ENCODE measurements around the gene ARFGAP3.
A peak's percentile ranks its signal among the peaks of the same experiment; 100 is the strongest.

ARFGAP3 gene

DNA sequence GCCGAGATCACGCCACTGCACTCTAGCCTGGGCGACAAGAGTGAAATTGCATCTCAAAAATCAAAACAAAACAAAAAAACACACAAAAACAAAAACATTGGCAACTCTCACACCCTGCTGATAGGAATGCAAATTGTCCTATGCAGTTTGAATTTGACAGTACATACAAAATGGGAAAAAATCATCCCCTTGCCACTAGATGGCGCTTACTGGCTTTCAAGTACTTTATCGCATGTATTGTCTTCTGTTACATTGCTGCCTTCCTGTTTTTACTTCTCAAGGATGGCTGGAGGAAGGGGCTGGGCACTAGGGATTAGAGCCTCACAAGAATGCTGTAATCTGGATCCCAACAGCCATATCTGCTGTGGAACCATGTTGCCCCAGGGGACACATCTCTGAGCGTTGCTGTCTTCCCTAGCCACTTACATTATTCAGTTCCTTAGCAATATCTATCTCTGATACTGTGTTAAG is 77.0 kb downstream of the ARFGAP3 start:
- POLR2A ChIA-PET: no interaction called here
- TF ChIP-seq, protein P1, sequence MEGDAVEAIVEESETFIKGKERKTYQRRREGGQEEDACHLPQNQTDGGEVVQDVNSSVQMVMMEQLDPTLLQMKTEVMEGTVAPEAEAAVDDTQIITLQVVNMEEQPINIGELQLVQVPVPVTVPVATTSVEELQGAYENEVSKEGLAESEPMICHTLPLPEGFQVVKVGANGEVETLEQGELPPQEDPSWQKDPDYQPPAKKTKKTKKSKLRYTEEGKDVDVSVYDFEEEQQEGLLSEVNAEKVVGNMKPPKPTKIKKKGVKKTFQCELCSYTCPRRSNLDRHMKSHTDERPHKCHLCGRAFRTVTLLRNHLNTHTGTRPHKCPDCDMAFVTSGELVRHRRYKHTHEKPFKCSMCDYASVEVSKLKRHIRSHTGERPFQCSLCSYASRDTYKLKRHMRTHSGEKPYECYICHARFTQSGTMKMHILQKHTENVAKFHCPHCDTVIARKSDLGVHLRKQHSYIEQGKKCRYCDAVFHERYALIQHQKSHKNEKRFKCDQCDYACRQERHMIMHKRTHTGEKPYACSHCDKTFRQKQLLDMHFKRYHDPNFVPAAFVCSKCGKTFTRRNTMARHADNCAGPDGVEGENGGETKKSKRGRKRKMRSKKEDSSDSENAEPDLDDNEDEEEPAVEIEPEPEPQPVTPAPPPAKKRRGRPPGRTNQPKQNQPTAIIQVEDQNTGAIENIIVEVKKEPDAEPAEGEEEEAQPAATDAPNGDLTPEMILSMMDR (IDR thresholded peaks at IDR 0.05; ENCODE audit: insufficient read depth, low read length, missing control alignments): peak; percentile 78
- CTCF ChIA-PET: interaction anchor here (0.7 to 2.7 kb wide), 29 partner anchors 8 to 363 kb away, joined by 3 to 14 read pairs (median 4); partner anchors contain the start of gene MCAT
- no peak overlapping the region for H3K4me3 ChIP-seq (ENCODE audit: low read depth, low read length)
- peak; percentile 86 for DNase-seq (ENCODE audit: low read depth, low spot score)

- ChIA-PET POLR2A (no interaction called here), CTCF (interaction anchor here (1.5 kb wide), 1 partner anchor 9 kb away, joined by 3 read pairs; no protein-coding TSS in a partner anchor)
- no peak for DNase-seq (ENCODE audit: low read depth, low spot score)
- H3K4me3 ChIP-seq (ENCODE audit: low read depth, low read length): no peak overlapping the region
- TF ChIP-seq, protein P1 (IDR thresholded peaks at IDR 0.05; ENCODE audit: insufficient read depth, low read length, missing control alignments): no peak
Observed at GRCh38 chr22:42777126-42777525, 79.9 kb downstream of the ARFGAP3 start.

- CTCF ChIA-PET: no interaction called here
- TF ChIP-seq, protein P1 (IDR thresholded peaks at IDR 0.05; ENCODE audit: insufficient read depth, low read length, missing control alignments): no peak
- H3K4me3 ChIP-seq (ENCODE audit: low read depth, low read length): no peak overlapping the region
Observed at GRCh38 chr22:42773167-42773566, 83.9 kb downstream of the ARFGAP3 start.

DNA sequence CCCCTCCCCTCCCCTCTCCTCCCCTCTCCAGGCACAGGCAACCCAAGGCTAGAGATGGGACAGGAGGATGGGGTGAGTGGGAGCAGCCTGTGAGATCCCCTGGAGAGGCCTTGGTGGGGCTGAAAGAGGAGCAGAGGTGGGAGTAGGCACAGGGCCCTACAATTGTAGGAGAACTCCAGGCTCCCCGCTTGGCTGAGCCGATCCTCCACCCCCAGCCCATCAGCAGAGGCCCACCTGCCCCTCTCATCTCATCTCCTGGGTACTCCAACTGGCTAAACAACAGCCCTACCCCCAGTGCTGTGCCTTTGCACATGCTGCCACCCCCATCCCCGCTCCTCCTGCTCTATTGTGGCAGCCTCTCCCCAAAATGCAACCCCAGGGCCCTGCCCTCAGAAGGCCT is 84.4 kb downstream of the ARFGAP3 start:
- ChIA-PET CTCF (interaction anchor here (0.6 to 1.7 kb wide), 2 partner anchors 8 to 12 kb away, joined by 3 to 6 read pairs; no protein-coding TSS in a partner anchor), POLR2A (no interaction called here)
- DNase-seq (ENCODE audit: low read depth, low spot score): no peak
- TF ChIP-seq, protein P1 (IDR thresholded peaks at IDR 0.05; ENCODE audit: insufficient read depth, low read length, missing control alignments): no peak
- H3K4me3 ChIP-seq (ENCODE audit: low read depth, low read length): no peak overlapping the region

More at GRCh38 chr22:42773167-42773566, 83.9 kb downstream of the ARFGAP3 start:
- POLR2A ChIA-PET: no interaction called here
- DNase-seq (ENCODE audit: low read depth, low spot score): no peak

- ChIA-PET POLR2A (interaction anchor here (0.6 to 1.2 kb wide), 2 partner anchors 34 to 125 kb away, joined by 3 read pairs; no protein-coding TSS in a partner anchor), CTCF (interaction anchor here (1.3 to 2.6 kb wide), 3 partner anchors 10 to 13 kb away, joined by 3 to 11 read pairs (median 6); no protein-coding TSS in a partner anchor)
- TF ChIP-seq, protein P1 (IDR thresholded peaks at IDR 0.05; ENCODE audit: insufficient read depth, low read length, missing control alignments): no peak
- H3K4me3 ChIP-seq (ENCODE audit: low read depth, low read length): no peak overlapping the region
- no peak for DNase-seq (ENCODE audit: low read depth, low spot score)
Observed at GRCh38 chr22:42770941-42771647, 86.0 kb downstream of the ARFGAP3 start.

DNA sequence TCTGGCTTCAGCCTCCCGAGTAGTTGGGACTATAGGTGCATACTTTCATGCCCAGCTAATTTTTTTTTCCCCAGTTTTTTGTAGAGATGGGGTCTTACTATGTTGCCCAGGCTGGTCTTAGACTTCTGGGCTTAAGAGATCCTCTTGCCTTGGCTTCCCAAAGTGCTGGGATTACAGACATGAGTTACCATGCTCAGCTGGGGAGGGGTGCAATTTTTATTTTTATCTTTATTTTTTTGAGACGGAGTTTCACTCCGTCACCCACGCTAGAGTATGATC is 86.7 kb downstream of the ARFGAP3 start:
- CTCF ChIA-PET: interaction anchor here (1.1 to 2.6 kb wide), 5 partner anchors 9 to 320 kb away, joined by 3 to 11 read pairs (median 5); no protein-coding TSS in a partner anchor
- DNase-seq (ENCODE audit: low read depth, low spot score): no peak
- TF ChIP-seq, protein P1 (IDR thresholded peaks at IDR 0.05; ENCODE audit: insufficient read depth, low read length, missing control alignments): no peak
- POLR2A ChIA-PET: interaction anchor here (0.6 kb wide), 1 partner anchor 148 kb away, joined by 4 read pairs; no protein-coding TSS in a partner anchor
- no peak overlapping the region for H3K4me3 ChIP-seq (ENCODE audit: low read depth, low read length)
